ENCODE data around the gene ANKMY1.
"Not testable (repeated sequence)": the region's sequence is repeated elsewhere in the genome, so short reads cannot be mapped to it uniquely, and the experiment has no call there.

The ANKMY1 gene

GRCh38 chr2:240499309-240500301, 58.2 kb downstream of the ANKMY1 start:
- no peak for DNase-seq

- no peak for DNase-seq
These were observed 58.9 kb downstream of the ANKMY1 start for GRCh38 chr2:240498958-240499260.

- DNase-seq, result no peak
These were observed 59.4 kb downstream of the ANKMY1 start for GRCh38 chr2:240498171-240498957.

- not testable (repeated sequence) for DNase-seq
These were observed 60.7 kb downstream of the ANKMY1 start for GRCh38 chr2:240497082-240497481.

- not testable (repeated sequence) for DNase-seq
These were observed 62.8 kb downstream of the ANKMY1 start for GRCh38 chr2:240494942-240495341.

GRCh38 chr2:240494194-240494793, 63.5 kb downstream of the ANKMY1 start:
- DNase-seq, result no peak

- DNase-seq, result no peak
These were observed 66.3 kb downstream of the ANKMY1 start for GRCh38 chr2:240491483-240491882.

GRCh38 chr2:240482141-240482540, 75.6 kb downstream of the ANKMY1 start:
- DNase-seq, result no peak

- DNase-seq, result no peak
These were observed 76.1 kb downstream of the ANKMY1 start for GRCh38 chr2:240481720-240482119.

GRCh38 chr2:240480834-240481623, 76.8 kb downstream of the ANKMY1 start:
- DNase-seq, result no peak

GRCh38 chr2:240479111-240479501, 78.7 kb downstream of the ANKMY1 start:
- DNase-seq, result no peak

- no peak for DNase-seq
These were observed 79.3 kb downstream of the ANKMY1 start for GRCh38 chr2:240478346-240479110.

GRCh38 chr2:240477916-240478315, 79.9 kb downstream of the ANKMY1 start:
- DNase-seq, result no peak

- DNase-seq, result no peak
These were observed 84.6 kb downstream of the ANKMY1 start for GRCh38 chr2:240473211-240473610.

- no peak for DNase-seq
These were observed 85.6 kb downstream of the ANKMY1 start for GRCh38 chr2:240472078-240472790.

- no peak for DNase-seq
These were observed 88.0 kb downstream of the ANKMY1 start for GRCh38 chr2:240469740-240470139.

GRCh38 chr2:240469239-240469636, 88.5 kb downstream of the ANKMY1 start:
- no peak for DNase-seq

- no peak for DNase-seq
These were observed 89.2 kb downstream of the ANKMY1 start for GRCh38 chr2:240468303-240469238.

- DNase-seq, result no peak
These were observed 90.0 kb downstream of the ANKMY1 start for GRCh38 chr2:240467659-240468302.

Measured in activated gamma-delta T cell (primary cell).